Skeletal muscle cell (primary cell): ENCODE measurements around the gene CCDC82.

Experiments used
- DNase-seq: peaks from one replicate; pipeline ENCODE4 v3.0.0-alpha.2; 2010; ENCODE audit warnings: low read depth
- H3K4me3 ChIP-seq: 2 replicates; pipeline ENCODE4 v1.5.1; 2011; ENCODE audit warnings: low read depth, mild to moderate bottlenecking, control low read depth, low read length, moderate library complexity

Gene CCDC82

GRCh38 chr11:96332126-96332771, 57.5 kb downstream of the CCDC82 start:
- DNase-seq, result no peak
- no peak overlapping the region for H3K4me3 ChIP-seq

DNA sequence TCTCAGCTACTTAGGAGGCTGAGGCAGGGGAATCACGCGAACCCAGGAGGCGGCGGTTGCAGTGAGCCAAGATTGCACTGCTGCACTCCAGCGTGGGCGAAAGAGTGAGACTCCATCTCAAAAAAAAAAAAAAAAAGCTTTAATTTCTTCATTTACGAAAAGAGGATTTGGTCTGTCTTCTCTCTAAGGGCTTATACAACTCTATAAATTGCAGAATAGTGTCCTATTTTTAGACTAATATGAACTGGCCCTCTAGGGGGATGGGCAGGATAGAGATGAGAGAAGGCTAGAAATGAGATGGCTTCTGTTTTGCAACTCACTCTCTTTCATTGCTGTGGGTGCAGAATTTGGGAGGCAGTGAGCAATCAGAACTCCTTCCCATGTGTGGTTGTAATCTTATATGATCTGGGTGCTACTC, 58.0 kb downstream of the CCDC82 start:
- DNase-seq, result no peak

GRCh38 chr11:96330511-96330859, 59.2 kb downstream of the CCDC82 start:
- H3K4me3 ChIP-seq, result no peak overlapping the region
- DNase-seq, result no peak

More for the DNA sequence above, 58.0 kb downstream of the CCDC82 start:
- H3K4me3 ChIP-seq, result no peak overlapping the region

- DNase-seq, result no peak
- H3K4me3 ChIP-seq, result no peak overlapping the region
Measured at GRCh38 chr11:96329855-96330510, 59.7 kb downstream of the CCDC82 start.

DNA sequence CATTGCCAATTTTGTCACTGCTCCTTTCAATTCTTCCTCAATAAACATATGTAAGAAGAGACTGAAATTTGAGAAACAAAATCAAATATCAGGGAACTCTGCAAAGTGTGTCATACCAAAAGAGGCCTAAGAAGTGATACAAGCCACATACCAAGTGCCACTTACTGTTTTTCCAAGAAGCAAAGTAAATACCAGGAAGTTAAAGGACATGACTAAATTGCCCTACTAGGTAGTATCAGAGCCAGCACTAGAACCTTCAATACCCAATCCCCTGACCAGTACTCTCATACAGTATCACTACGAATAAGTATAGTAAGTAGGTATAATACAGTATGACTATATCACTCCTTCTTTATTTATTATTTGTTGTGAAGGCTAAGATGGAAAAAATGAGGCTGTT, 60.3 kb downstream of the CCDC82 start:
- DNase-seq, result no peak
- no peak overlapping the region for H3K4me3 ChIP-seq

DNA sequence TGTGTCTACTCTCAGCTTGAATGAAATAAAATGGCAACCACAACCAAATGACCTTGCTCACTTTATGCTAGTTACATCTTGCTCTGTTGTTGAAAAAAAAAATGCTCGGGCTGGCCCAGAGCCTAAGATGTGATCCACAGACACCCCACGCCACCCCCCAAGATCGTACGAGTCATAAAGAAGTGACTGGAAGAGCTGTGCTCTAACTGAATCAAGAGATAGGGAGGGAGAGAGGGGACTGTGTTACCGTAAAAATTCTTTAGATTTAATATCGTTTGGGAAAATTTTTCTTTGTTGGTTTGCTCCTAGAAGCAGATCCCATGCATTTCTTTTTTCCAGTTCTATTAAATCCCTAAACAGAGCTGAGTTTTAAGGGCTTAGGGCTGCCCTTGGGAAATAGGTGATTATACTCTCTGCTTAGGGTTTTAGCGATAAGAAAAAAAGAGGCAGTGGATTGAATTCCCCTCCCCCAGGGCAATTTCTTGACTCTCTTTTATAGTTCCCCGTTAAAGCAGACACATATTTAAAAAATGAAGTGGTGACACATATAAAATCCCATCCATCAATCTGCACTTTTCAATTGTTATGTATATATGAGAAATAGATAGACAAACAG, 61.2 kb downstream of the CCDC82 start:
- H3K4me3 ChIP-seq, result peak overlapping the region; percentile 1
- DNase-seq, result no peak

DNA sequence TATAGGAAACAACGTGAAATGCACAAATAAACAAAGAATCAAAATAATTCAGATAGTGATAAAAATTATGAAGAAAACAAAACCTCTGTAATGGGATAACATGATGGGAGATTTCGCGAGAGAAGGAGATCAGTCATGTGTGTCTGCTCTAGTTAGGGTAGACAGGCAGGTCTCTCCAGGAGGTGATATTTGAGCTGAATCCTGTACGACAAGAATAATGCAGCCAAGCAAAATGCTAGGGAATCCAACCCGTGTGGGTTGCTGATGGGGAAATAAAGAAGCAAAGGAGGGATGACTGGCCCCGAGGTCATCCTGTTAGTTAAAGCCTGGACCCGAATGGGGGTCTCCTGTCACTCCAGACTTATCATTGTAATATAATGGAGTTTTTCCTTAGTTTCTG, 62.8 kb downstream of the CCDC82 start:
- no peak for DNase-seq

GRCh38 chr11:96324912-96325311, 64.8 kb downstream of the CCDC82 start:
- no peak for DNase-seq
- no peak overlapping the region for H3K4me3 ChIP-seq

More for the DNA sequence above, 62.8 kb downstream of the CCDC82 start:
- H3K4me3 ChIP-seq, result no peak overlapping the region

- no peak overlapping the region for H3K4me3 ChIP-seq
Measured at GRCh38 chr11:96323642-96323985, 66.1 kb downstream of the CCDC82 start.

GRCh38 chr11:96322775-96323641, 66.7 kb downstream of the CCDC82 start:
- H3K4me3 ChIP-seq, result no peak overlapping the region
- DNase-seq, result no peak

More at GRCh38 chr11:96323642-96323985, 66.1 kb downstream of the CCDC82 start:
- no peak for DNase-seq

DNA sequence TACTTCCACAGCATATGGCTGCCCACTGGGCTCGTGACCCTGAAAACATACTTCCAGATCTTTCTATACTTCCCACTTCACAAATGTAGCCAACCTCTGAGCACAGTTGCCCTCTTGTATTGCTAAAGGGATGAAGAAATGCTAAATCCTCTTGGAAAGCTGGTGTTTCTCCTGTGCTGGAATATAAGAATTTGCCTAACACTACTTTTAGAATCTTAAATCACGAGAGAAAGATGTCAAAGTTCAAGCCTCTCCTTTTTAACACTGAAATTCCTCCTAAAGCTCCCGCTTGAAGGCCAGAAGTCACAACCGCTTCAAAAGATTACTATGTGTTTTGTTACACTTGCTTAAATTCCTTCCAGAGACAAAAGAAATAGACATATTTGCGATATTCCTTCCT, 68.6 kb downstream of the CCDC82 start:
- DNase-seq, result no peak
- no peak overlapping the region for H3K4me3 ChIP-seq

DNA sequence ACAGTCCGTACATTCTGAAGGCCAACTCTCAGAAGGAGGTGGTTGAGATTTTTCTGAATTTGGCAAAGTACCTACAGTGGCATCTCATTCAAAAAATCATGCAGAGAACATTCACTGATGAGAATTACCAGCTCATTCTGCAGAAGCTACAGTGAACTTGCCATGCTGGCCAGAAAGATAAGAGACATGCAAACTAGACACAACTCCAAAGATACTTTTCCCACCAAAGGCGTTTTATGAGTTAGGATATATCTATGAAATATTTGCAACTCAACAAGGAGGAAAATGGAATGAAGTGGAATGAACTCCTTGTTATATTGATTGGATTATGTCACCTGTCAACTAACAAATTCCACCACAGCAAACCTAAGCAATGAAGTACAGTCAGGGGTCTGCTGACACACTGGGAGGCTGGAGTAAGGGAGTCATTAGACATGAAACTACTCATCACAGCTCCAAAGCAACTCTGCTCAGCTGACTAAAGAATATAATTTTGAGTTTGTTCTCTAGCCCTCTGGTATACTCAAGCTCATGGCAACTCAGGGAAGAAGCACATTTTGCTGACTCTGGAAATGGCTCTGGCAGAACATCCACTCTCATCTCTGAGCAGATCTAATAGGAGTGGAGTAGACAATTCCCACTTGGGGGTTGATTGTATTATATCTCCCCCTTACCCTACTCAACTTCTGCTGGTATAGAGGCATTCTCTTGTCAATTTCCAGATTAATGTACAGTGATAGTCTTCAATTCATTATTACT, 69.6 kb downstream of the CCDC82 start:
- no peak for DNase-seq
- no peak overlapping the region for H3K4me3 ChIP-seq

DNA sequence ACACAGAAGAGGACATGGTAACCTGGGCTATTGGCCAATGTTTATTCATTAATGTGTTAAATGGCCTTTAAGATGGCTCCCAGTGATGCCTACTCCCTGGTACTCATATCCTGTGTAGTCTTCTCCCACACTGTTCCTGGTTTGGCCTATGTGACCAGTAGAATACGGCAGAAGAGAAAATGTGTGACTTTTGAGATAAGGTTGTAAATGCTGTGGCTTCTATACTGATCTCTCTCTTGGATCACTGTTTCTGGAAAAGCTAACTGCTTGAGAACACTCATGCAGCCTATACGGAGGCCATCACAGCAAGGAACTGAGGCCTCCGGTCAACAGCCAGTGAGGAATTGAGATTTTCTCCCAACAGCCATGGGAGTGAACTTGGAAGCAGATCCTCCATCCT, 70.9 kb downstream of the CCDC82 start:
- no peak for DNase-seq
- H3K4me3 ChIP-seq, result no peak overlapping the region

- no peak for DNase-seq
- H3K4me3 ChIP-seq, result no peak overlapping the region
Measured at GRCh38 chr11:96318399-96318798, 71.3 kb downstream of the CCDC82 start.

- no peak for DNase-seq
- no peak overlapping the region for H3K4me3 ChIP-seq
Measured at GRCh38 chr11:96317985-96318384, 71.7 kb downstream of the CCDC82 start.

GRCh38 chr11:96317571-96317970, 72.1 kb downstream of the CCDC82 start:
- H3K4me3 ChIP-seq, result no peak overlapping the region
- no peak for DNase-seq

DNA sequence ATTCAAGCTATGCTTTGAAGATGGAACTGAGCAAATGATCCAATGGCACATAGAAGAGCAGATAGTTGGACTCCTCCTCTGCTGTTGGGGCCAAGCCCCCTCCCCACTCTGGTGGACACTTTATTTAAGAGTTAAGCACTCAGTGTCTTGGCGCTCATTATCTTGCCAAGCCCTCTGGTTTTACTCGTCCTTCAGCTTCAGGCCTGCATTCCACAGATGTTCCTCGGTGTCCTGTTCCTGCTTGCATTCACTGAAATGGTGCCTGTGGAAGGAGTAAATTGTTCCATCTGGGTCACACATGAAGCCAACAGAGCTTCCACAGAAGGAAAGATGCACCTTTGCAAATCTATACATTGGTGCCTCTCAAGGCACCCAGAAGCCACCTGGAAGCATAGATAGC, 72.8 kb downstream of the CCDC82 start:
- no peak overlapping the region for H3K4me3 ChIP-seq
- DNase-seq, result no peak

- no peak for DNase-seq
- no peak overlapping the region for H3K4me3 ChIP-seq
Measured at GRCh38 chr11:96315476-96315875, 74.2 kb downstream of the CCDC82 start.

GRCh38 chr11:96314326-96315020, 75.2 kb downstream of the CCDC82 start:
- DNase-seq, result no peak
- H3K4me3 ChIP-seq, result no peak overlapping the region
